GM13976 (cell line): ENCODE results near the gene ACADL.
A peak's percentile ranks its signal among the peaks of the same experiment; 100 is the strongest.

Source experiments
- DNase-seq: peaks from one replicate; pipeline ENCODE4 v3.0.0; 2012; ENCODE audit warnings: low spot score
- CTCF ChIP-seq: IDR thresholded peaks from 2 replicates; pipeline ENCODE4 v1.5.1; 2012; ENCODE audit warnings: borderline replicate concordance, mild to moderate bottlenecking; ENCODE audit not compliant: insufficient read depth; ENCODE audit errors: extremely low read depth, missing control alignments, control extremely low read depth
- in situ Hi-C: fragments of 300-500 bp; cut with MboI; formaldehyde crosslinking; loops from one replicate; pipeline ENCODE4 v1.12.0; 2022; ENCODE audit warnings: low sequenced_read_pairs, mixed read lengths, inconsistent platforms; ENCODE audit not compliant: unreplicated experiment

ACADL gene

GRCh38 chr2:210230518-210230917 lies 5.3 kb upstream of the ACADL start:
- in situ Hi-C loops, result no loop called here
- DNase-seq, result no peak
- no peak for TF ChIP-seq CTCF

GRCh38 chr2:210228586-210228985 lies 3.3 kb upstream of the ACADL start:
- no peak for DNase-seq
- in situ Hi-C loops, result no loop called here

GRCh38 chr2:210227290-210228088 lies 2.2 kb upstream of the ACADL start:
- in situ Hi-C loops, result no loop called here
- no peak for DNase-seq
- TF ChIP-seq CTCF, result no peak

More at GRCh38 chr2:210228586-210228985, 3.3 kb upstream of the ACADL start:
- no peak for TF ChIP-seq CTCF

- TF ChIP-seq CTCF, result no peak
Measured at GRCh38 chr2:210226223-210226622, 976 bp upstream of the ACADL start.

GRCh38 chr2:210224591-210224940 lies 681 bp downstream of the ACADL start:
- TF ChIP-seq CTCF, result no peak
- DNase-seq, result peak; percentile 21
- in situ Hi-C loops, result no loop called here

More at GRCh38 chr2:210226223-210226622, 976 bp upstream of the ACADL start:
- in situ Hi-C loops, result no loop called here
- DNase-seq, result no peak

- TF ChIP-seq CTCF, result no peak
- in situ Hi-C loops, result no loop called here
- no peak for DNase-seq
Measured at GRCh38 chr2:210215120-210215519, 10.1 kb downstream of the ACADL start.
